PFSK-1 (cell line): Measurements from ENCODE around the gene IST1. TPM values are rescaled to one million over a fixed set of nuclear protein-coding genes. Genes with fewer than 3 reads are reported as not detected.

Experiments
- FOXP2 ChIP-seq: optimal IDR thresholded peaks from 2 replicates; pipeline ENCODE3; 2011; ENCODE audit warnings: borderline replicate concordance, control low read depth, inconsistent platforms; ENCODE audit not compliant: insufficient read depth; ENCODE audit errors: extremely low read length, extremely low read depth
- POLR2AphosphoS5 ChIP-seq: IDR thresholded peaks from 2 replicates; pipeline ENCODE4 v1.6.1; 2012; ENCODE audit warnings: low read depth, mild to moderate bottlenecking, control low read depth, low read length, moderate library complexity
- SIN3A ChIP-seq: IDR thresholded peaks from 2 replicates; pipeline ENCODE4 v1.6.1; 2012; ENCODE audit warnings: mild to moderate bottlenecking, low read length, moderate library complexity, borderline replicate concordance; ENCODE audit not compliant: insufficient read depth
- TAF1 ChIP-seq: IDR thresholded peaks from 2 replicates; pipeline ENCODE4 v1.6.1; 2012; ENCODE audit warnings: low read length, control low read depth, borderline replicate concordance; ENCODE audit not compliant: insufficient read depth
- polyA plus RNA-seq: library from polyadenylated mRNA; unstranded; fragments of >200 nt; gene quantifications from one replicate; pipeline ENCODE4 v1.2.1, GENCODE V29; 2012; ENCODE audit warnings: low read depth, missing spikeins; ENCODE audit not compliant: insufficient read length
- TF ChIP-seq, protein P1 (sequence below), 2 experiments: IDR thresholded peaks; 2 replicates each; pipeline versions ENCODE4 v1.6.1 to v1.8.0; 2011 to 2012; ENCODE audit warnings: low read depth in 2 of 2, low read length in 2 of 2, control low read depth in 1 of 2, inconsistent platforms in 1 of 2, mild to moderate bottlenecking in 1 of 2, moderate library complexity in 1 of 2; ENCODE audit not compliant: insufficient read depth in 1 of 2

IST1 gene
- polyA plus RNA-seq, result 75.9 TPM

- TF ChIP-seq POLR2AphosphoS5 (peak; percentile 94), TAF1 (peak; percentile 93; the same call in 1 of the 2 replicates), FOXP2 (peak; percentile 80), SIN3A (no peak)
- TF ChIP-seq, protein P1, sequence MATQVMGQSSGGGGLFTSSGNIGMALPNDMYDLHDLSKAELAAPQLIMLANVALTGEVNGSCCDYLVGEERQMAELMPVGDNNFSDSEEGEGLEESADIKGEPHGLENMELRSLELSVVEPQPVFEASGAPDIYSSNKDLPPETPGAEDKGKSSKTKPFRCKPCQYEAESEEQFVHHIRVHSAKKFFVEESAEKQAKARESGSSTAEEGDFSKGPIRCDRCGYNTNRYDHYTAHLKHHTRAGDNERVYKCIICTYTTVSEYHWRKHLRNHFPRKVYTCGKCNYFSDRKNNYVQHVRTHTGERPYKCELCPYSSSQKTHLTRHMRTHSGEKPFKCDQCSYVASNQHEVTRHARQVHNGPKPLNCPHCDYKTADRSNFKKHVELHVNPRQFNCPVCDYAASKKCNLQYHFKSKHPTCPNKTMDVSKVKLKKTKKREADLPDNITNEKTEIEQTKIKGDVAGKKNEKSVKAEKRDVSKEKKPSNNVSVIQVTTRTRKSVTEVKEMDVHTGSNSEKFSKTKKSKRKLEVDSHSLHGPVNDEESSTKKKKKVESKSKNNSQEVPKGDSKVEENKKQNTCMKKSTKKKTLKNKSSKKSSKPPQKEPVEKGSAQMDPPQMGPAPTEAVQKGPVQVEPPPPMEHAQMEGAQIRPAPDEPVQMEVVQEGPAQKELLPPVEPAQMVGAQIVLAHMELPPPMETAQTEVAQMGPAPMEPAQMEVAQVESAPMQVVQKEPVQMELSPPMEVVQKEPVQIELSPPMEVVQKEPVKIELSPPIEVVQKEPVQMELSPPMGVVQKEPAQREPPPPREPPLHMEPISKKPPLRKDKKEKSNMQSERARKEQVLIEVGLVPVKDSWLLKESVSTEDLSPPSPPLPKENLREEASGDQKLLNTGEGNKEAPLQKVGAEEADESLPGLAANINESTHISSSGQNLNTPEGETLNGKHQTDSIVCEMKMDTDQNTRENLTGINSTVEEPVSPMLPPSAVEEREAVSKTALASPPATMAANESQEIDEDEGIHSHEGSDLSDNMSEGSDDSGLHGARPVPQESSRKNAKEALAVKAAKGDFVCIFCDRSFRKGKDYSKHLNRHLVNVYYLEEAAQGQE (IDR thresholded peaks at IDR 0.05; ENCODE audit: insufficient read depth in 1 of 2, low read depth in 2 of 2, low read length in 2 of 2), result 0 out of 4 replicates have a peak, but pooled peaks of 1 of the 2 experiments have one; percentile 51
These were observed at the start of gene IST1 for GRCh38 chr16:71894921-71895678. Gene IST1, plus strand, starts transcription at chr16:71895531. Its CDS starts 20,110 bp downstream, at chr16:71915641.

DNA sequence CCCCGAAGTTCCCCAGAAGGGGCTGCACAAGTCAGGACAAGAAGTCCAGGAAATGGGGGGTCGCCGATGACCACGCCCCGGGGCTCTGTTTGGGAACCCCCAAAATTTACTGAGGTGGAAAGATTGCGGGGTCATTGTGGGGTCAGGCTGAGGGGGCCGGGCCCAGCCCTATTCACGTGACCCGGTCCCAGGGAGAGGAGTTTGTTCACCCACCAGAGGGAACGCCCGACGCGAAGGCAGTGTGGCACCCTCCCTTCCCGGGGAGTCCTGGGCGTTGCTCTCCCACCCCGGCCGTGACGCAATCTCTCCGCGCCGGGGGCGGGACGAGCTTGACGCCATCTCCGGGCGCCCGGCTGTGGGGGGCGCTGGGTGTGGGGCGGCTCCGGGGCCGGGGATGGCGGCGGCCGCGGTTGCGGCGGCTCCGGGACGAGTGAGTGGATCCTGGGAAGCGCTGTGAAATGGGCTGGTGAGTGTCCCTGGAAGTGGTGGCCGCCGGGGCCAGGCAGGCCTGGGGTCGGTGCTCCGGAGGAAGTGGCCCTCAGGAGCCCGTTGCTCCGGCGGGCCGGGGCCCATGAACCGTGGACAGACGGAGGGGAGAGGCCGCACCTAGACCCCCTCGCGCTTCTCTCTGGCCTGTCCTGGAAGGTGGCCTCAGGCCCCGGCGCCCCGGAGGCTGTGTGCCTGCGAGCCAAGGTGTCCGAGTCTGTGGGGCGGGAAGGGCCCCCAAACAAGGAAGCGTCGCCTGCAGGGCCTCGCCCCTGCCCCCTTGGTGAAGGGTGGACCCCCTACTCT, 49.5 kb upstream of the IST1 start, which contains the start of gene ATXN1L:
Gene ATXN1L, plus strand, starts transcription at position 338 of the 792 bp plus-strand sequence. CDS start 3,765 bp downstream, outside the sequence.
- TF ChIP-seq FOXP2 (peak; percentile 79), TAF1 (0 out of 2 replicates have a peak, but pooled peaks have one; percentile 74), SIN3A (peak; percentile 87; the same call in 1 of the 2 replicates), POLR2AphosphoS5 (peak; percentile 93)
- TF ChIP-seq, protein P1 (IDR thresholded peaks at IDR 0.05; ENCODE audit: insufficient read depth in 1 of 2, low read depth in 2 of 2, low read length in 2 of 2), result no peak

- TF ChIP-seq, protein P1 (IDR thresholded peaks at IDR 0.05; ENCODE audit: insufficient read depth in 1 of 2, low read depth in 2 of 2, low read length in 2 of 2), result no peak
- TF ChIP-seq FOXP2 (no peak), POLR2AphosphoS5 (no peak), SIN3A (no peak), TAF1 (no peak)
These were observed 48.9 kb upstream of the IST1 start for GRCh38 chr16:71846431-71846830.

- TF ChIP-seq TAF1 (no peak), POLR2AphosphoS5 (no peak), FOXP2 (no peak), SIN3A (no peak)
- TF ChIP-seq, protein P1 (IDR thresholded peaks at IDR 0.05; ENCODE audit: insufficient read depth in 1 of 2, low read depth in 2 of 2, low read length in 2 of 2), result no peak
These were observed 48.2 kb upstream of the IST1 start for GRCh38 chr16:71847096-71847495.
